KBM-7 (cell line): ENCODE data around the gene CSNK1G3.
A peak's percentile ranks its signal among the peaks of the same experiment; 100 is the strongest.
"Not testable (repeated sequence)": the region's sequence is repeated elsewhere in the genome, so short reads cannot be mapped to it uniquely, and the experiment has no call there.

Source experiments
- DNase-seq: peaks from one replicate; pipeline ENCODE4 v3.0.0-alpha.2; 2015
- in situ Hi-C: fragments of 300-500 bp; cut with MboI; formaldehyde crosslinking; loops from 2 replicates; pipeline ENCODE4 v1.14.3; 2020; ENCODE audit warnings: low sequenced_read_pairs, low pct_unique_long_range_greater_than_20kb, mixed read lengths

CSNK1G3 gene

DNA sequence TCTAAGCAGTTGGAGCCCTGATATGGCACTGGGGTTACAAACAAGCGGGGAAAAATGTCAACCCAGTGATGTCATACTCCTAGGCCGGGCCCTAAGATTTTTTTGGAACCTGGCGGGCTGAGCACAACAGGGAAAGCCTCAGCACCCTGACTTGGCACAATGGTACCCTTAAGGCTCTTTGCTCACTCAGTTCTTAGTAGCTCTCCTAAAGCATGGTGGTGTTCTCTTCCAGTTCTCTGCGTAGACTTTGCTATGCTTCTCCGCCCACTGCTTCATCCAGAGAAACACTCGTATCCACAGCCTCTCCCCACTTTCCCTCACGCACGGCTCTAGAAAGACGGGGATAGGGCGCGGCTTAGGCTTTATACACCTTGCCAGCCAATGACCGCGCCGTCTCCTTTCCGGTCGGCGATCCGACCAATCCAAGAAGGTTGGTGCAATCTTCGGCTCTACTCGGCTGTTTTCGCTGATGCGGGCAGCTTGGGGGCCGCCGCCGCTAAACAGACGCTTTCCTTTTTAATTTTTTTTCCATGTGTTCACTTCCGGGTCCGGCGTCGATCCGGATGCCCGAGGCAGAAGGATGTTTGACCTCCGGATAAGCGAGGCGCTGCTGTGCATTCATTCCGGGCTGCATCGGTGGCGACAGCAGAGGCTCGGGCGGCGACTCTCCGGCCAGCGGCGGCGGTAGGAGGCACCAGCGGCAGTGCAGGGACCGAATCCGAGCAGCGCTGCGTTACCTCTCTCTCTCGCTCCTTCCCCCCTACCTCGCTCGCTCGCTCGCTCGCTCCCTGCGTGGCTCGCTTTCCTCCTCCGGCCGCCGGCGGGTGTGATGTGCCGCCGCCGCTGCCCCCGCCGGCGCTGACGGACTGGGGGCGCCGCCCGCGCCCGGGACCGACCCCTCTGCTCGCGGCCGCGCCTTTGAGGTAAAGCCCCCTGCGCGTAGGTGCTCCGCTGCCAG is at the start of gene CSNK1G3:
CSNK1G3 (plus strand) TSS at position 530 of the 958 bp plus-strand sequence. CDS start 33,487 bp downstream, outside the sequence.
- in situ Hi-C loops = no loop called here
- DNase-seq = peak; percentile 97

DNA sequence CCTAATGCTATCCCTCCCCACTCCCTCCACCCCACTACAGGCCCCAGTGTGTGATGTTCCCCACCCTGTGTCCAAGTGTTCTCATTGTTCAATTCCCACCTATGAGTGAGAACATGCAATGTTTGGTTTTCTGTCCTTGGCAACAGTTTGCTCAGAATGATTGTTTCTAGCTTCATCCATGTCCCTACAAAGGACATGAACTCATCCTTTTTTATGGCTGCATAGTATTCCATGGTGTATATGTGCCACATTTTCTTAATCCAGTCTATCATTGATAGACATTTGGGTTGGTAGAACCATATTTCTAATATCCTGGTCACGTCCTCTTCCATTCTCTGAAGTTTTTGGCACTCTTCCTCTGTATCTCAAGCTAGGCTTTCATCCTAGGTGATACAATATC is 45.1 kb upstream of the CSNK1G3 start:
- DNase-seq, in situ Hi-C loops: not testable (repeated sequence)

DNA sequence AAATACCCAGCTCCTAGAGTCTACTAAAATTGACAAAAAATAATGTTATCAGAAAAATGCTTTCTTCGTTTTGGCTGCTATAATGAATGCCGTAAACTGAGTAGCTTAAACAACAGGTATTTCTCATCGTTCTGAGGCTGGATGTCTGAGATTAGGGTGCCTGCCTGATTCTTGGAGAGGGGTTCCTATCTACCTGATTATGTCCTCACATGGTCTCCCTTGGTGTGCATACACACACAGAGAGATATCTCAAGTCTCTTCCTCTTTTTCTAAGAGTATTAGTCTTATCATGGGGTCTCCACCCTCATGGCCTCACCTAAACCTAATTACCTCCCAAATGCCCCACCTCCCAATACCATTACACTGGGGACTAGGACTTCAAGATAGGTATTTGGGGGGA is 40.6 kb upstream of the CSNK1G3 start:
- in situ Hi-C loops = no loop called here
- no peak for DNase-seq

DNA sequence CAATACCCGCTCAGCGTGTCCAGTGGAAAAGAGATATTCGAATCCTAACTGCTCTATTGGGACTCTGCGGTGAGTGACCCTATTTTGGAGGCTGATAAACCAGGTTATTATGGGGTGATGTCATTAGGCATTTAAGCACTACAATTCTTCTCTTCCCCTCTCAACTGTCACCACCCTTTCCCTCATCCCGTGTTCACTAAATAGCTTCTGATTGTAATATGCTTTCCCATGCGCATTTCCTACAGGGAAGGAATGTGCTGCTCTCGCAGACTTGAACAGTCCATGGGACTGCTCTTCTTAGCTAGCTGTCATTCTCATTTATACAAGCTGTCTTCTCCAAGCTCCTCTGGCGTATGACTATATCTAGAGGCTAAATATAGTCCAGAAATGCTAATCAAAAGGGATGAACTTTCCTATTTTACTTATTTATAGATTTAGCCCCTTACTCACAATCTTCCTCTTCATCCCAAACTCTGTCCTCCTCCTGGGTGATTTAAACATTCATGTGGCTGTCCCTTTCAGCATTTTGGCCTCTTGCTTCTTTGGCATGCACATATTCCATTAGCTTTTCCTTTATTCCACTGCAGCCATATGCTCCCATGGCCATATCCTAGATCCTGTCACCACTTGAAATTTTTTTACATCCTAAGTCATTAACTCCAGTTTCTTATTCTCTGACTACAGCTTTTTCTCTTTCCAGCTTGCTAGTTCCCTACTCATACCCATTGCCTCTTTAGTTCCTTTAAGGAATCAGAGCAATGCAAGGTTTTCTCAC is 39.6 kb upstream of the CSNK1G3 start:
- no peak for DNase-seq
- in situ Hi-C loops = no loop called here

DNA sequence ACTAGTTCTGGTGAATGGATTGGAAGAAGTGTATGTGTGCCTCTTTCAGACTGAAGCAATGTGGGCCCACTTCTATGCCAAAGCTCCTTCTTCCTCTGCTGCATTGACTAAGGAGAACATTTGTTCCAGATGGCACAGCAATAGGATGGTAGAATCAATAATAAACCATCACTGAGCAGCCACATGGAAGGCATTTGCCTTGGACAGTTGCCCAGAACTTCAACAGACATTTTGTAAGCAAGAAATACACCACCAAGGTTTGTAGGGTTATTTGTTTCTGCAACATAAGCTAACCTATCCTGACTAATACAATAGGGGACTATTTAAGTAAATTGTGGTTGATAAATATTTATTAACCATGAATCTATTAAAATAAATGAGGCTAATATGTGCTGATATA is 37.7 kb upstream of the CSNK1G3 start:
- DNase-seq = no peak
- in situ Hi-C loops = no loop called here

DNA sequence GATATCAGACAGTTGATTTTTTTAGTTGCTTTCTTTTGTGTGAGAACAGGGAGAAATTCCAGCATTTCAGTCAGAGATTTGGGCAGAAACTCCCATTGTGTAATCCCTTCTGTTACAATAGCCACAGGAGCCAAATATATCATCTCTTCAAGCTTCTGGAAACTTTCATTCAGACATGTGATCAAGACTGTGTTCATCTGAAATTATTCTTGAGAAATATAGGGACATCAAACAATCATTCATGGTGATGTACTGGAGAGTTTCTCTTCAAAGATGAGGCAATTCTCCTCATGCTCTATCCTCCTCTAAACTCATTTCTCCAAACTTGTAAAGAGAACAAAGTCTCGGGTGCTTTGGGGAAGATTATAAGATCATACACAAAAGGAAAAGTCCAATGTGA is 35.2 kb upstream of the CSNK1G3 start:
- in situ Hi-C loops = no loop called here
- DNase-seq = no peak

DNA sequence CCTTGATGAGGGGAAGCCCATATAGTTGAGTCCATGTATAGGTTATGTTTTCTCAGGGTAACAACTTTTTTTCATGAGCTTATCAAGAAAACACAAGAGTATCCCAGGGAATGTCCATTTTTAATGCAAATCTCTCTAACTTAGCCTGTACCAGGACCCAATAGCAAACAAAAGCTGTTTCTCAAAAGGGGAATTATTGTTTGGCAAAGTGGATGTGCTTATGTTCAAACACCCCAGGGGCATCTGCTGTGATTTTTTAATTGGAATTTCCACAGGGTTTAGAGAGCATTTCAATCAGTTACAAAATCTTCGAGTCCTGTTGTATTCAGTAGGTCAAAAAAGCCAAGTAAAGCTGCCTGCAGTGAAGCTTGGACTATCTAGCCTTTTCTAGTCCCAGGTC is 33.4 kb upstream of the CSNK1G3 start:
- in situ Hi-C loops = no loop called here
- DNase-seq = no peak

DNA sequence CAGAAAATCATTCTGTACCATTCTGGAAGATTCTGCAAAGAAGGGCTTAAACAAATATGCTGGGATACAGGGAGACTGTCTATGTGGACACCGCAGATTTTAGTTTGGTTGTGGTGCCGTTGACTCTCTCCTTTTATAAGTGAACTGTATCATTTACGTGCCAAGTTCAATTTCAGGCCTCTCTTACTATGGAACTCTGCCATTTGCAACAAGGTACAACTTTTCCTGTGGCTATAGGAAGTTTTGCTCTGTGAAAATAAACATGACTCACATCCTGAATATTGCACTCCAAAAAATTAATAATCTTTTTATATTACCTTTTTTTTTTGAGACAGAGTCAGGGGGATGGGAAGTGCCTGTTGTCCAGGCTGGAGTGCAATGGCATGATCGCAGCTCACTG is 29.7 kb upstream of the CSNK1G3 start:
- DNase-seq = no peak
- in situ Hi-C loops = no loop called here

DNA sequence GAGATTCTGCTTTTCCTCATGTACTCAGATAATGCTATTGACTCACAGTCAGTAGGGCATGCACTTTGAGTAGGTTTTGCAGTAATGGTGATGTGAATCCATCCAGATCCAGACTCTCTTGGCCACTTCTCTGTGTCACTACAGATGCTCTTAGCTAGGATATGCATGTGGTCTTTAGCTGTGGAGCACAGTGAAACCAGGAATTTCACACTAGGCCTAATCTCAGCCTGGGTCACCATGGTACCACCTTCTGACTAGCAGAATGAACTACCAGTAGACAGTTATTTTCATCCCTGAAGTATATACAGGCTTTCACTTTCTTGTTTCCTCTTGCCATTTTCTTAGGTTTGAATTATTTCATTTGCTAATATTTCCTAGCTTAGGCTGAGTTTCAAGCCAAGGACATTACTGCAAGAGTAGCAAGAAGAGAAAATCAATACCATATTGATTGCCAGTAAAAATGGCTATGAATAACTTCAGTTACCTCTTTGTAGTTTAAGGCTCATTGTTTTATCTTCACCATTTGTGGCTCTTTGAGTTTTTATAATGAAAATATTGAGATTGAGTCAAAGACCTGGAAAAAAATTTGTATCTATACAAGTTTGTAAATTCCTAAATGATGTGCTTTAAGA is 28.4 kb upstream of the CSNK1G3 start:
- in situ Hi-C loops = no loop called here
- no peak for DNase-seq

DNA sequence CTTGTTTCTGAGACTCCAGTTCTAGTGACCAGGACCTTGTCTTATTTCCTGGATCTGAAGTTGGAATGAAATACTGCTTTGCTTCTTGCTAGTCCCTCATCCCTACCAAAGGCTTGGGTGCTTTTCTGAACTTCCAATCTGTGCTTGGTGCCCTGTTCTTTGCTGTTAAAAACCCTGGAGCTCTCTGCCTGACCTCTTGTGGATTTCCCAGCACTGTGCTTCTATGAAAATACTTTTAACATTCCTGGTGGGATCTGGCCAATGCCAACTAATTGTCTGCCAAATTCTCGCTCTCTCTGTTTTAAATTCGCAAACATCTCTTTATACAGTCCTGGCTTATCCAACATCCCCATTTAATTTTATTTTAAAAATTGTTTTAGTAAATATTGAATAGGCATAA is 26.7 kb upstream of the CSNK1G3 start:
- no peak for DNase-seq
- in situ Hi-C loops = no loop called here

DNA sequence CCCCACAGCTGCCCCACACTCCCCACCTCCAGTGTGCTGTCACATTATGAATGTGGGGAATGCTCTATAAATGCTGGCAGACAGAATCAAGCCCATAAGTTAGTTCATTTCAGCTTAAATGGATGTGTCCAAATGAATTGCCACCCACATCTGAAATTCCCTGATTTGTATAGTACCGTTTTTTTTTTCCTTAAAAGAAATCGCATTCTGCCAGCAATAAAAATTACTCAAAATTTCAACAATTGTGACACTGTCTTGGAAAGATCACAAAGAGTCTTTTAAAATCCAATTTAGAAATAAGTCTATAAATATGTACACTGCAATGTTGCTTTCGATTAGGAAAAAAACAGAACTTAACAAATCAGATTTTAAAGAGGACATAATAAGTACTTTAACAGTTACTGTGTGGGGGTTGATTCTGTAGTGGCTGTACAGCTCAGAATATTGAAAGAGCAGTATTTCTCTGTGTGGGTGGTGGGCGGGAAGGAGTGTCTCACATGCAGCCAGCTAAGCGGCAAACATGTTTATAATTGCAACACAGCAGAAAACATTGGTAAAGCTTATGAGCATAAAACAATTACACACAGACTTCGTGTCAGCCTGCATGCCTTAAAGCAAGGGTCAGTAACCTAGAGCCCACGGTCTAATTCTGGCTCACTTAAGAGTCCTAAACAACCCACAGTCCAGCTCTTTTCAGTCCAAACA is 24.9 kb upstream of the CSNK1G3 start:
- in situ Hi-C loops = no loop called here
- no peak for DNase-seq

DNA sequence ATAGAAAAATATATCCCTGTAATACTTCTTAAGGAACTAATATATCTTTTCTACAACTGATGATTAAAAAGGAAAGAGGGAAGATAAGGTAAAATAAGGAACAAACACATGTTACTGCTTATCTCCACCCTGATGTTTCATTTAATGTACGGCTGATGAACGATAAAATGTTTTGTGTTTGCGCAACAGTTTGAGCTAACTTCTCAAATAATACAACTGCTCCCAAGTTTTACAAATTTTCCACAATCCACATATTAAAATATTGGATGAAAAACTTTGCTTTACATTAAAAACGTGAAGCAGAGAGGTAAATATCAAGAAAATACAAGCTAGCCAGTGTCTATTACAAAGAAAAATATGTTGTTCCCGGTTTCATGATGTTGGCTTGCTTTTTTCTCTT is 21.0 kb upstream of the CSNK1G3 start:
- in situ Hi-C loops = no loop called here
- DNase-seq = no peak

DNA sequence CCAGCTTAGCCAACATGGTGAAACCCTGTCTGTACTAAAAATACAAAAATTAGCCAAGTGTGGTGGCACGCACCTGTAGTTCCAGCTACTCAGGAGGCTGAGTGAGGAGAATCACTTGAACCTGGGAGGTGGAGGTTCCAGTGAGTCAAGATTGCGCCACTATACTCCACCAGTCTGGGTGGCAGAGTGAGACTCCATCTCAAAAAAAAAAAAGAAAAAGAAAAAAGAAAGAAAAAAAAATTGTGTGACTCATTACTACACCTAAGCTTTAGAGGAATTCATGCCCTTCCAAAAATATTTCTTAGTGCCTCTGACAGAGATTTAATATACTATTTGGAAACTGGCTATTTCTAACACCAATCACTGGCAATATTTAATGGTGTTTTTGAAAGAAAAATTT is 16.8 kb upstream of the CSNK1G3 start:
- in situ Hi-C loops, DNase-seq: not testable (repeated sequence)

DNA sequence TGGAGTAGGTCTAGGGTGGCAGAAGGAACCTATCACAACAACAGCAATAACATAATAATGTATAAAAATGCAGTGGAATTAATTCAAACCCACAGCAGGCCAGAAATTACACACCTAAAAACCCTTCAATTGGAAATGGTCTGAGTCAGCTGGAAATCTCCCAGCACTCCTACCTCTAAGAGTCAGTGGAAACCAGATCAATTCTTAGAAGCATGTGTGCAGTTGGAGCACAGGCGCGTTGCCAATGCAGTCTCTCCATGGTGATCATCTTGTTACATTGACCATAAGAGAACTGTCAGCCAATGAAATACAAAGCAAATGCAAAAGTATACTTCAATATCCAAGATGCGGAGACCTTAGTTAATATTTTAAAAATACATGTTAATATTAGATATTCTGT is 15.1 kb upstream of the CSNK1G3 start:
- in situ Hi-C loops = no loop called here
- DNase-seq = no peak

DNA sequence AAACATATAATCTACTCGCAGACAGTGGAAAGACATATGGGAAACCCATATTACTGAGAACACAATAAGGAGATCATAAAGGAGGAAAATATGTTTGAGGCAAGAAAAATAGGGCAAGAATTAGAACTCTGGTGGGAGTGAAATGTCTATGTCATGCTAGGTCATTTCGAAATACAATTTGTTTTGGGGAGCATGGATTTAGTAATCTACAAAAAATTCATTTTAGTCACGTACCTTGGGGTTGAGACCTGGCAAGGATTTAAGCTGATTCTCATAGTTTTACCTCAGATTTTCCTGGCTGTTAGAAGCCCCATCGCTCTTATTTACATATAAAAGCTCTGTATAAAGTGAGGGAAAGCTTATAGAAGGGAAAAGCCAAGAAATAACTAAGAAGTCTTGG is 11.5 kb upstream of the CSNK1G3 start:
- in situ Hi-C loops = no loop called here
- DNase-seq = no peak

DNA sequence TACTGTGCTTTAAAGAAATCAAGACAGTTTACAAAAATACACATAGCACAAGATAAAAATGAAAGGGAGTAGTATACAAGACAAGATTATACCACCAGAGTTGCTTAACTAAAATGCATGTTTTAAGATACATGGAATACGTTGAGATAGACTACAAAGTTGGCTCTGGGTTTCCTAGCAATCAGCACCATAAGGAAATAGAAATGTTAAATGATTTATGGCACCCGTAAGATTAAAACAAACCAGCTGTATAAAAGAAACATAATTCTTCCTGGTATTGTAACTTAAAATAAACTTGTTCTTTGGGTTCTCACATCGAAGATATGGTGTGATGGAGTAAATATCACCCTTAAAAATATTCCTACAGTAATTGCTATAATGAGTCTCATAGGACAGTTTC is 9.9 kb upstream of the CSNK1G3 start:
- no peak for DNase-seq
- in situ Hi-C loops = no loop called here

DNA sequence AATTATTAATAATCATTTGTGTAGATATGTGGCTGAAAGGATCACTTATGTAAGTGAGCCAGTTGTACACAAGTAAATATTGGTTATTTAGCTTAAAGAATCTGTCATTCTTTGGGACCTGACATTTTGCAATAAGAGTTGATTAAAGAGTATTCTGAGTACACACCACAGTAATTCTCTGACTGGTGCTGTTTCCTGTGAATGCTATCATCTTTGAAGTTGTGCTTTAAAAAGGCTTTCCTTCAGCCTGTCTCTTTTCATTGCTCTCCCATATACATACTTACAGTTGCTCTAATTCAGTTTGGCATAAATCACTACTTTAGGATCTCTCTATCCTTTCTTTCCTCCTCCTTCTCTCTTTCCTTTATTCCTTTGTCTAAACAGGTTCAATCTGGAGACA is 8.7 kb upstream of the CSNK1G3 start:
- DNase-seq = no peak
- in situ Hi-C loops = no loop called here

DNA sequence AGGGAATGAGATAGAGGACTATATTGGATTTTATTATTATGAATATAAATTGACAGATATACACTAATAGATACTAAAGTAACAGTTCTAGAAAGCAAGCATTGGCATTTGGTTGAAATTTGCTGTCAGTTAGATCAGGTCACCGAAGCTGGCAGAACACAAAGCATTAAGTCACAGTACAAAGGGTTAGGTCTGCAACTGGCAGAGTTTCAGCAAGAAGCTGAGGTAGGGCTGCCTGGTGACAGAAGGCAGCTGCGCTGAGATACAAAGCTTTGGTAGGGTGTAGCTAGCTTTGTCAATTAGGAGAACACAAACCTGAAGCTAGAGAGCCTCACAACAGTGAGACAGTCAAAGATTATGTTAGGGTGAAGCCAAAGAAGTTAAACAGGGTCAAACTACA is 6.3 kb upstream of the CSNK1G3 start:
- no peak for DNase-seq
- in situ Hi-C loops = no loop called here

DNA sequence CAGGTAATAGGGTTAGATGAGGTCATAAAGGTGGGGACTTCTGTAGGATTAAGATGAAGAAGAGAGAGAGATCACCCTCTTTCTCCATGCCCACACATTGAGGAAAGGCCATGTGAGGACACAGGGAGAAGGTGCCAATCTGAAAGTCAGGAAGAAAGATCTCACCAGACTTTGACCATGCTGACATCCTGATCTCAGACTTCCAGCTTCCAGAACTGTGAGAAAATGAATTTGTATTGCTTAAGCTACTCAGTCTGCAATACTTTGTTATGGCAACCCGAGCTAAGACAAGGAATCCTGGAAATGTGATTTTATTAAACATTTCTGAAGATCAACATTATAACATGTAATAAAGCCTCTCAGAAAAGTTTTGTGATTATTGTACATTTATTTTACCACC is 3.5 kb upstream of the CSNK1G3 start:
- in situ Hi-C loops = no loop called here
- no peak for DNase-seq
